HG03575 (cell line): ENCODE results near the gene ZNF181.
"Not testable (repeated sequence)": the region's sequence is repeated elsewhere in the genome, so short reads cannot be mapped to it uniquely, and the experiment has no call there.

Source experiments
- ATAC-seq: cut with Tn5 transposase; IDR thresholded peaks from one replicate; pipeline ENCODE4 v1.9.1; 2021; ENCODE audit not compliant: unreplicated experiment, insufficient number of reproducible peaks, low FRiP score; ENCODE audit errors: extremely low read depth

The ZNF181 gene

GRCh38 chr19:34733746-34734536, at the start of gene ZNF181:
Gene ZNF181 (plus strand): TSS chr19:34734243. CDS start chr19:34735038, 795 bp downstream.
- peak; percentile 49 for ATAC-seq

DNA sequence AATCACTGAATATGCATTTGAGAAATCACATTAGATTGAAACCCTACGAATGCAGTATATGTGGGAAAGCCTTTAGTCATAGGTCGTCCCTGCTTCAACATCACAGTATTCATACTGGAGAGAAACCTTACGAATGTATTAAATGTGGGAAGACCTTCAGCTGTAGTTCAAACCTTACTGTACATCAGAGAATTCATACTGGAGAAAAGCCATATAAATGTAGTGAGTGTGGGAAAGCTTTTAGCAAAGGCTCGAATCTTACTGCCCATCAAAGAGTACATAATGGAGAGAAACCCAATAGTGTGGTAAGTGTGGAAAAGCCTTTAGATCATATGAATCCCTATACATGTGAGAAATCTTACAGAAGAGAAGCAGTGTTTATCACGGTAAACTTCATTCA, 48.8 kb upstream of the ZNF181 start:
- ATAC-seq, result not testable (repeated sequence)

DNA sequence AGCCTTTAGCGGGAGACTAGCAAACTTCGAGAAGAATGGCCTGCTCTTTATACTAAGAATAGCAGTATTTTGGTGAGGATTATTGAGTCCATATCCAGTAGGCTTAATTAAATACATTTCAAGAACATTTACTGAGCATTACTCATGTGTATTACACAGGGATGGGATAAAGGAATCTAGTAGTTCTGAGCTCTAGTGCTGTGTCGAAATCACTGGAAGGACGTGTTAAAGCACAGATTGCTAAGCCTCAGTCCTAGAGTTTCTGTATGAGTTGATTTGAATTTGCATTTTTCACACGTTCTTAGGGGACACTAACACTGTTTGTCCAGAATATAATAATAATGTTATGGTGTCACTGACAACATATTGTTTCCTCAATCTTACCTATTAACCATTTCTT, 47.6 kb upstream of the ZNF181 start:
- no peak for ATAC-seq

DNA sequence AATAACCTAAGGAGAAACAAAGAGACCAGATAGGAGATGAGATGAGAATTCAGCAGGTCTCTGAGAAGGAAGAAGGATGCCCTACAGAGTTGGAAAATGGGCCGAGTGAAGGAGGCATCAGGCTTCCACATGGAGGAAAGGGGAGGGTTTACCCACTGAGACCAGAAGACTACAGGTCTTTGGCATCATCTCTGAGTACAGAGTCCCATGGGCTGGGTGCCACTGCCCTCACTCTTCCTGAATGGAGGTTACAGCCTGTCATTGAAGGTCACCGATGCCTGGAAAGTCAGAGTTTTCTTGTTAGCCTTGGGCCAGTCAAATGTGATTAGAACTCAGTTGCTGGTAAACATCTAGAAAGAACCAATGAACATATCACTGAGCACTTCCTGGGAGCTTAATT, 46.7 kb upstream of the ZNF181 start:
- no peak for ATAC-seq

GRCh38 chr19:34688592-34688991, 45.5 kb upstream of the ZNF181 start:
- ATAC-seq, result no peak

DNA sequence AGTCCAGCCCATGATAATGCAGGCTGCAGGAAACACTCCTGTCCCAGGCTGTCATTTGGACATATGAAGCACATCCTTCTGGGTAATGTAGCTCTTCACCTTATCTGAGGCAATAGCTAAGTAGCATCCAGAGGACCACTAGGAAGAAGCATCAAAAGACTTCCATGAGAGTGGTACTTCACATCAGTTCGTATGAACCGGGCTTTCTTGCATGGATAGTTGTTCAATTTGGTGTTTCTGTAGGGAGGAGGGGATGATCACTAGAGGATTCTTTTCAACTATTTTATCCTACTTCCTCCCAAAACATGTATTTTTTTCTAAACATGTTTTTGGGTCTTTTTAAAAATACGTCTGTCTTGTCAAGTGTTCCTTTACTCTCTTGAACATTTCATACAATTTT, 43.7 kb upstream of the ZNF181 start:
- ATAC-seq, result no peak

- no peak for ATAC-seq
These were observed 41.5 kb upstream of the ZNF181 start for GRCh38 chr19:34692549-34692948.

GRCh38 chr19:34707661-34708060, 26.4 kb upstream of the ZNF181 start:
- ATAC-seq, result no peak

GRCh38 chr19:34711890-34712289, 22.2 kb upstream of the ZNF181 start:
- ATAC-seq, result no peak

GRCh38 chr19:34712395-34713261, 21.4 kb upstream of the ZNF181 start:
- ATAC-seq, result no peak

DNA sequence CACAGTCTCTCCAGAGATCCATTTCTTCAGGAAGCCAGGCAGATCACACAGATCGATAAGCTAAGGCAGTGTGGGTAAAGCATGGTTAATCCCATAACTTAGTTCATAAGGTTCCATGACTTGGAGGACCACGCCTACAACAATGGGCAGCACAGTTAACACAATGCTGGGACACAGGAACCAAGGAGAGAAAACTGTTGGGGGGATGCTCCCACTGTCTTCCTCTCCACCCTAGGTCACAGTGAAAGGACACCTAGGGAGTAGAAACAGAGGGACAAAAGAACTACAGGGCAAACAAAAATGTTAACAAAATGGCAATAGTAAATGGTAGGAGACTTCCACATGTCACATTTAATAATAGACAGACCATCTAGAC, 20.8 kb upstream of the ZNF181 start:
- ATAC-seq, result no peak

DNA sequence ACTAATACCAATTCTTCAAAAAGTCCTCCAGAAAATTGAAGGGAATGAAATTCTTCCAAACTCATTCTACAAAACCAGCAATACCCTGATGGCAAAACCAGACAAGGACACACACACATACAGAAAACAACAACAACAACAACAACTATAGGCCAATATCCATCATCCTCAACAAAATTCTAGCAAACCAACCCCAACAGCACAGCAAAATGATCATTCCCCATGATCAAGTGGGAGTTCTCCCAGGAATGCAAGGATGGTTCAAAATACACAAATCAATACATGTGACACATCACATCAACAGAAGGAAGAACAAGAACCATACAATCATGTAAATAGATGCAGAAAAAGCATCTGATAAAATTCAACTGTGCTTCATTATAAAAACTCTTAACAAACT, 18.7 kb upstream of the ZNF181 start:
- no peak for ATAC-seq

GRCh38 chr19:34722353-34722752, 11.7 kb upstream of the ZNF181 start:
- ATAC-seq, result no peak

GRCh38 chr19:34725400-34725799, 8.6 kb upstream of the ZNF181 start:
- ATAC-seq, result no peak

- ATAC-seq, result no peak
These were observed 2.8 kb upstream of the ZNF181 start for GRCh38 chr19:34731019-34731829.

DNA sequence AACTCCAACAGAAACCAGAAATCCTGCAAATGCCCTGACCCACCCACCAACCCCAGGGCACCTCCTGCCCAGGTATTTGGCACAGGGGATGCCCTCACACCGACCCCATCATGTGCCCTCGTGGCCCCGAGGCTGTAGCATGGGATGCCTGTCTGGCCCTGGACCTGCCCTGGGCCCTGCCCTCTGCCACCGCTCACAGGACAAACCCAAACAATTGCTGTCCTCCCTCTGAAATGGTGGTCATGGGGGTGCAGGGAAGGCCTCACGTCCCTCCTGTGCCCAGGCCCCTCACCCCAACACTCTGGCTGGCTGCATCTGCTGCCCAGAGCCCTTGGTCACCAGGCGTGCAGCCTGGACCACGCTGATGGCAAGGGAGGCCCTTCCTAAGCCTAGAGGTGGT, 2.1 kb upstream of the ZNF181 start:
- no peak for ATAC-seq

DNA sequence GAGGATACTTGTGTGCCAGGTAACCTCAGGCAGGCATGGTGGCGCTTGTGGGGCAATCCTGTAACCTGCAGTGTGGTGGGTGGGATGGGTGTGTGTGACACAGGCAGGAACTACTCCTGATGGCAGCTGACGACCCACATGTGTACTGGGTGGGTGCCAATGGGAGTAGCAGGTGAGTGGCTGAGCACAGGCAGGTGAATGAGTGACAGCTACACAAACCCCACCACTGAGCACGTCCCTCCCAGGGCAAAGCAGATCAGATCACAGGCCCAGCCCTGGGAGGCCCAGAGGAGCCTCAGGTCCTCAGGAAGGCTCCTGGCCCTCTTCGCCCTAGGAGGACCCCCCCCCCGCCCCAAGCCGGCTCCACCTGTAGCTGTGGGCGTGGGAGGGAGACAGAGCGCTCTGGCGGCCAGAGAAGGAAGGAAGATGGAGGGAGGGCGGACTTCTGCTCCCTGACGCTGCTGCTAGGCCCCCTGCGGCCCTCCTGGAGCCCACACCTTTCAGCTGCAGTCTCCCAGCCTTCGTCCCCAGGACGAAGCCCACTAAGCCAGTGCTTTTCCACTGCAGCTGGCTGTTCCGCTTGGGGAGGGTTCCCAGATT, 1.3 kb upstream of the ZNF181 start:
- no peak for ATAC-seq

- peak; percentile 10 for ATAC-seq
These were observed 737 bp upstream of the ZNF181 start for GRCh38 chr19:34733266-34733745.

DNA sequence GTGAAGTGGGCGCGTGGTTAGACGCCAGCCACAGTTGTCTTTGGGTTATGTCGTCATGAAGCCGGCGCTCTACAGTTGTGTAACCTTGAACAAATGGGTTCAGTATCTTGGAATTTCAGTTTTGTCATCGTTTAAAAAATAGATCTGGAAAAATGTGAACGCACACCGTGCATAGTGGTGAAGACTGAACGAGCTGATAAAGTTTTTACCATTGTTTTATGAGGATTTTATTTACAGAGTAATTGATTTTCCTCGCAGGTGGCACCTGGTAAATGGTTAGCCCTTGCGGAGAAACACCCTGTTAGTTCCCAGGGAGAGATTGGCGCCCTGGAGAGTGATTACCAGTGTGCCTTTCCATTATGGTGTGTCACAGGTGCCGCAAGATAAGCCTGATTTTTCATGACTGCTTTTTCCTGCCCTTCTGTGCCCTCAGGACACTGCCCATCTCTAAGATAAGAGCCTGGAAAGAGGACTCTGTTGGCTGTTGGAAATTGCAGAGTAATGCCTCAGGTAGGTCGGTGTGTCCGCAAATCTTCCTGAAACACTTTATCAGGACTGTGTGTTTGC, 577 bp downstream of the ZNF181 start:
- no peak for ATAC-seq
